Naive thymus-derived CD8-positive, alpha-beta T cell (primary cell): Measurements from ENCODE around the gene PRIMA1. TPM values are rescaled to one million over a fixed set of nuclear protein-coding genes. Genes with fewer than 3 reads are reported as not detected.

Source experiments
- ATAC-seq, 2 donors: fragments of 150-1000 bp; cut with Tn5 transposase in 1 of 2; sonication (Bioruptor Pico), chemical (Tn5 transposase) in 1 of 2; 1 replicate in 1 of 2; 2 replicates in 1 of 2; pipeline ENCODE4 v1.10.0; 2021; ENCODE audit warnings: mild to moderate bottlenecking in 2 of 2, moderate library complexity in 2 of 2
- POLR2A ChIA-PET: fragments of 350-600 bp; sonication (Branson Sonifier 250); formaldehyde crosslinking; loops from one replicate; lab custom pipeline; 2021; ENCODE audit warnings: antibody characterized with exemption; lab: Charles Lee
- DNase-seq, 10 donors: peaks; one replicate each; pipeline versions ENCODE4 v3.0.0 to v3.0.0-alpha.2; 2020 to 2022
- H3K27ac Mint-ChIP-seq, 10 donors: one replicate each; pipeline ENCODE4 v1.8.0; 2020 to 2022; ENCODE audit warnings: mild to moderate bottlenecking in 10 of 10, mixed read lengths in 10 of 10, moderate library complexity in 4 of 10, inconsistent platforms in 1 of 10
- H3K27me3 Mint-ChIP-seq, 5 donors: one replicate each; pipeline ENCODE4 v1.8.0; 2021 to 2022; ENCODE audit warnings: mixed read lengths in 5 of 5
- H3K36me3 Mint-ChIP-seq, 3 donors: one replicate each; pipeline ENCODE4 v1.8.0; 2020 to 2022; ENCODE audit warnings: mixed read lengths in 3 of 3, mild to moderate bottlenecking in 2 of 3, inconsistent platforms in 1 of 3
- H3K4me1 Mint-ChIP-seq, 4 donors: one replicate each; pipeline ENCODE4 v1.8.0; 2021 to 2022; ENCODE audit warnings: mixed read lengths in 4 of 4
- H3K4me3 Mint-ChIP-seq, 10 donors: one replicate each; pipeline ENCODE4 v1.8.0; 2020 to 2022; ENCODE audit warnings: mild to moderate bottlenecking in 10 of 10, mixed read lengths in 10 of 10, moderate library complexity in 6 of 10, inconsistent platforms in 1 of 10
- H3K9me3 Mint-ChIP-seq, 9 donors: one replicate each; pipeline ENCODE4 v1.8.0; 2020 to 2022; ENCODE audit warnings: mixed read lengths in 9 of 9, mild to moderate bottlenecking in 3 of 9, inconsistent platforms in 1 of 9, moderate library complexity in 1 of 9
- polyA plus RNA-seq, 3 donors: library from polyadenylated mRNA; unstranded; fragments of 300-500 nt; fragmentation: Illumina TruSeq; gene quantifications; one replicate each; pipeline ENCODE4 v1.2.3, GENCODE V29; 2021
- total RNA-seq, 8 experiments: library from RNA in 2 of 8; stranded (reverse) in 2 of 8; gene quantifications; one replicate each; pipeline ENCODE4 v1.2.3 and lab custom pipeline; 2021 to 2026

Gene PRIMA1
- total and polyA plus RNA-seq, 5 experiments from 2014 or later = not detected

GRCh38 chr14:93733231-93733630 is 55.1 kb downstream of the PRIMA1 start:
- H3K4me1 Mint-ChIP-seq = no peaks in the 10 kb centered on the region
- no peak for ATAC-seq
- H3K4me3 Mint-ChIP-seq = no peak overlapping the region
- no peak for DNase-seq
- no peaks in the 10 kb centered on the region for H3K9me3 Mint-ChIP-seq
- H3K27me3 Mint-ChIP-seq = peaks cover 1 to 11% (median 10%) of the 10 kb centered on the region in 5 donors
- POLR2A ChIA-PET = no interaction called here
- H3K27ac Mint-ChIP-seq = no peak overlapping the region
- H3K36me3 Mint-ChIP-seq = no peaks in the 10 kb centered on the region

GRCh38 chr14:93732524-93732923 is 55.8 kb downstream of the PRIMA1 start:
- no peaks in the 10 kb centered on the region for H3K9me3 Mint-ChIP-seq
- H3K4me1 Mint-ChIP-seq = no peaks in the 10 kb centered on the region
- H3K27me3 Mint-ChIP-seq = peaks cover 0 to 13% (median 6%) of the 10 kb centered on the region in 5 donors
- ATAC-seq = no peak
- H3K27ac Mint-ChIP-seq = peak overlapping the region in 1 of 10 donors; percentile 35
- POLR2A ChIA-PET = no interaction called here
- no peak for DNase-seq
- no peak overlapping the region for H3K4me3 Mint-ChIP-seq
- H3K36me3 Mint-ChIP-seq = no peaks in the 10 kb centered on the region

- H3K9me3 Mint-ChIP-seq = no peaks in the 10 kb centered on the region
- no peak overlapping the region for H3K4me3 Mint-ChIP-seq
- POLR2A ChIA-PET = no interaction called here
- DNase-seq (no peak), ATAC-seq (no peak)
- H3K4me1 Mint-ChIP-seq = no peaks in the 10 kb centered on the region
- no peak overlapping the region for H3K27ac Mint-ChIP-seq
- peaks cover 0 to 9% (median 2%) of the 10 kb centered on the region in 5 donors for H3K27me3 Mint-ChIP-seq
- H3K36me3 Mint-ChIP-seq = no peaks in the 10 kb centered on the region
Observed at GRCh38 chr14:93731753-93732152, 56.5 kb downstream of the PRIMA1 start.

- peaks cover 0 to 12% (median 2%) of the 10 kb centered on the region in 5 donors for H3K27me3 Mint-ChIP-seq
- POLR2A ChIA-PET = no interaction called here
Observed at GRCh38 chr14:93729993-93730392, 58.3 kb downstream of the PRIMA1 start.

GRCh38 chr14:93728651-93729016 is 59.7 kb downstream of the PRIMA1 start:
- DNase-seq (peak in 1 of 10 donors; percentile 26), ATAC-seq (no peak)
- peaks cover 0 to 4% (median 0%) of the 10 kb centered on the region in 4 donors for H3K4me1 Mint-ChIP-seq
- no peaks in the 10 kb centered on the region for H3K36me3 Mint-ChIP-seq
- no peak overlapping the region for H3K27ac Mint-ChIP-seq
- H3K4me3 Mint-ChIP-seq = no peak overlapping the region
- no peaks in the 10 kb centered on the region for H3K9me3 Mint-ChIP-seq
- H3K27me3 Mint-ChIP-seq = peaks cover 0 to 12% (median 2%) of the 10 kb centered on the region in 5 donors
- POLR2A ChIA-PET = no interaction called here

More at GRCh38 chr14:93729993-93730392, 58.3 kb downstream of the PRIMA1 start:
- H3K36me3 Mint-ChIP-seq = no peaks in the 10 kb centered on the region
- no peak for ATAC-seq
- H3K4me3 Mint-ChIP-seq = no peak overlapping the region
- H3K4me1 Mint-ChIP-seq = peaks cover 0 to 4% (median 0%) of the 10 kb centered on the region in 4 donors
- no peak overlapping the region for H3K27ac Mint-ChIP-seq
- DNase-seq = no peak
- H3K9me3 Mint-ChIP-seq = no peaks in the 10 kb centered on the region

GRCh38 chr14:93727917-93728650 is 60.2 kb downstream of the PRIMA1 start:
- Mint-ChIP-seq H3K36me3 (no peaks in the 10 kb centered on the region), H3K27ac (no peak overlapping the region), H3K4me1 (peaks cover 0 to 4% (median 0%) of the 10 kb centered on the region in 4 donors), H3K4me3 (no peak overlapping the region), H3K9me3 (no peaks in the 10 kb centered on the region), H3K27me3 (peaks cover 0 to 12% (median 2%) of the 10 kb centered on the region in 5 donors)
- POLR2A ChIA-PET = no interaction called here
- DNase-seq (peak in 1 of 10 donors; percentile 41), ATAC-seq (no peak)

- no peak overlapping the region for H3K27ac Mint-ChIP-seq
- ATAC-seq (no peak), DNase-seq (peak in 1 of 10 donors; percentile 43)
- peaks cover 0 to 8% (median 0%) of the 10 kb centered on the region in 9 donors for H3K9me3 Mint-ChIP-seq
- no peaks in the 10 kb centered on the region for H3K36me3 Mint-ChIP-seq
- H3K4me3 Mint-ChIP-seq = no peak overlapping the region
- peaks cover 0 to 12% (median 2%) of the 10 kb centered on the region in 5 donors for H3K27me3 Mint-ChIP-seq
- H3K4me1 Mint-ChIP-seq = peaks cover 0 to 4% (median 0%) of the 10 kb centered on the region in 4 donors
- POLR2A ChIA-PET = no interaction called here
Observed at GRCh38 chr14:93727039-93727740, 61.1 kb downstream of the PRIMA1 start.

GRCh38 chr14:93725993-93726392 is 62.3 kb downstream of the PRIMA1 start:
- POLR2A ChIA-PET = no interaction called here
- H3K27ac Mint-ChIP-seq = no peak overlapping the region
- no peak overlapping the region for H3K4me3 Mint-ChIP-seq
- DNase-seq = peak in 1 of 10 donors; percentile 43
- peaks cover 0 to 4% (median 0%) of the 10 kb centered on the region in 4 donors for H3K4me1 Mint-ChIP-seq
- H3K9me3 Mint-ChIP-seq = peaks cover 0 to 19% (median 0%) of the 10 kb centered on the region in 9 donors
- no peaks in the 10 kb centered on the region for H3K36me3 Mint-ChIP-seq
- H3K27me3 Mint-ChIP-seq = peaks cover 0 to 12% (median 2%) of the 10 kb centered on the region in 5 donors
- ATAC-seq = no peak

- POLR2A ChIA-PET = no interaction called here
- Mint-ChIP-seq H3K4me1 (peaks cover 0 to 5% (median 0%) of the 10 kb centered on the region in 4 donors), H3K4me3 (no peak overlapping the region), H3K36me3 (no peaks in the 10 kb centered on the region), H3K27me3 (peaks cover 0 to 12% (median 2%) of the 10 kb centered on the region in 5 donors), H3K27ac (no peak overlapping the region), H3K9me3 (peaks cover 0 to 19% (median 0%) of the 10 kb centered on the region in 9 donors)
- DNase-seq = no peak
- ATAC-seq = no peak
Observed at GRCh38 chr14:93725002-93725582, 63.2 kb downstream of the PRIMA1 start.

GRCh38 chr14:93723001-93723400 is 65.3 kb downstream of the PRIMA1 start:
- DNase-seq (no peak), ATAC-seq (no peak)
- Mint-ChIP-seq H3K4me3 (no peak overlapping the region), H3K36me3 (no peaks in the 10 kb centered on the region), H3K9me3 (peaks cover 0 to 19% (median 0%) of the 10 kb centered on the region in 9 donors), H3K27ac (no peak overlapping the region), H3K4me1 (peaks cover 0 to 5% (median 0%) of the 10 kb centered on the region in 4 donors), H3K27me3 (peaks cover 0 to 10% (median 2%) of the 10 kb centered on the region in 5 donors)
- POLR2A ChIA-PET = no interaction called here

- ATAC-seq (no peak), DNase-seq (no peak)
- POLR2A ChIA-PET = no interaction called here
- H3K4me3 Mint-ChIP-seq = no peak overlapping the region
- H3K27me3 Mint-ChIP-seq = peaks cover 0 to 2% (median under 1%) of the 10 kb centered on the region in 5 donors
- H3K36me3 Mint-ChIP-seq = no peaks in the 10 kb centered on the region
- peaks cover 0 to 19% (median 0%) of the 10 kb centered on the region in 9 donors for H3K9me3 Mint-ChIP-seq
- H3K4me1 Mint-ChIP-seq = peaks cover 0 to 1% (median 0%) of the 10 kb centered on the region in 4 donors
- no peak overlapping the region for H3K27ac Mint-ChIP-seq
Observed at GRCh38 chr14:93720981-93721483, 67.3 kb downstream of the PRIMA1 start.

GRCh38 chr14:93720076-93720815 is 68.0 kb downstream of the PRIMA1 start:
- DNase-seq (no peak), ATAC-seq (no peak)
- no peak overlapping the region for H3K4me3 Mint-ChIP-seq
- H3K9me3 Mint-ChIP-seq = peaks cover 0 to 19% (median 0%) of the 10 kb centered on the region in 9 donors
- H3K27ac Mint-ChIP-seq = no peak overlapping the region
- H3K4me1 Mint-ChIP-seq = peaks cover 0 to 1% (median 0%) of the 10 kb centered on the region in 4 donors
- H3K27me3 Mint-ChIP-seq = peaks cover 0 to 10% (median 6%) of the 10 kb centered on the region in 5 donors
- no peaks in the 10 kb centered on the region for H3K36me3 Mint-ChIP-seq
- POLR2A ChIA-PET = no interaction called here
